Measurements from ENCODE around the gene DCLK2. TPM values are rescaled to one million over a fixed set of nuclear protein-coding genes. Genes with fewer than 3 reads are reported as not detected.
A peak's percentile ranks its signal among the peaks of the same experiment; 100 is the strongest.

The DCLK2 gene
- total and polyA plus RNA-seq, 2 of the 4 experiments (the other 2 are of a cell fraction), result 11.3 to 15.5 TPM

DNA sequence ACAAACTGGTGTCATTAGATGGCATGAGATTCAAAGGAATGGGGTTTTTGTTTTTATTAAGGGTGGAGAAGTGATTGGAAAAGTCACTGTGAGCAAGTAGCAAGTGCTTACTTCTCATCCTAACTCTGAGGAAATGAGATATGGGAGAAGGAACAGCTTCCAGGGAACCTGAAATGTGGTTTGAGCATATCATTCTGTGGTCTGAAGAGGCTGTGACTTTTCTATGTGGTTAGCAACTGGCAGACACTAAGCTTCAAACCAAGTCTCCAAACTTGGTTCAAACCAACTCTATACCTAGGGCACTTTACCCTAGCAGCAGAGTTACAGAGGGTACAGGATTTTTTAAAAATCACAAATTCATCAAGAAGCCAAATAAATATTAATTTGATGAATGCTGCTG is 58.2 kb downstream of the DCLK2 start:
- Histone ChIP-seq H3K9me1 (ENCODE audit: insufficient read depth, low read length) (peaks cover 20% of the 10 kb centered on the region), H3K23ac (ENCODE audit: low read depth, low read length) (peak overlapping the region; percentile 89), H3K14ac (replicated peaks; ENCODE audit: low read depth, low read length) (peak overlapping the region; percentile 82), H3K27ac (ENCODE audit: insufficient read depth, low read length) (peak overlapping the region; percentile 6), H2AK9ac (replicated peaks; ENCODE audit: low read depth, low read length, poor library complexity) (peak overlapping the region; percentile 35), H2BK20ac (ENCODE audit: low read depth, low read length) (peak overlapping the region; percentile 93), H3K4me2 (ENCODE audit: low read depth, low read length) (peak overlapping the region; percentile 18; the same call in 1 of the 2 replicates), H3K27me3 (ENCODE audit: control insufficient read depth, insufficient read depth, low read length) (no peaks in the 10 kb centered on the region), H3K9me3 (ENCODE audit: control insufficient read depth, insufficient read depth, low read length) (no peaks in the 10 kb centered on the region), H3K56ac (ENCODE audit: extremely low read depth, insufficient read depth, low read length) (peak overlapping the region; percentile 39; the same call in 1 of the 2 replicates), H2AK5ac (ENCODE audit: low read depth, low read length) (peak overlapping the region; percentile 77), H3K9ac (ENCODE audit: low read depth, low read length) (peak overlapping the region; percentile 44; the same call in 1 of the 2 replicates), H3K36me3 (ENCODE audit: control insufficient read depth, insufficient read depth, low read length) (no peaks in the 10 kb centered on the region), H3K4ac (ENCODE audit: low read depth, low read length) (peak overlapping the region; percentile 88), H2BK15ac (ENCODE audit: low read depth, low read length) (peak overlapping the region; percentile 68; the same call in 2 of the 3 replicates), H4K20me1 (ENCODE audit: insufficient read depth, low read length) (no peaks in the 10 kb centered on the region), H2AFZ (replicated peaks; ENCODE audit: low read length, poor library complexity) (no peak overlapping the region), H3K4me3 (ENCODE audit: insufficient read depth, low read depth, low read length) (no peak overlapping the region), H4K8ac (ENCODE audit: low read depth in 2 of 2, low read length in 2 of 2) (peak overlapping the region; percentile 44 to 59), H3K79me1 (ENCODE audit: low read depth in 1 of 2, low read length in 2 of 2) (peaks cover 36 to 61% of the 10 kb centered on the region in 2 experiments), H2BK5ac (ENCODE audit: low read depth, low read length, poor library complexity, severe bottlenecking) (peak overlapping the region; percentile 83), H2BK120ac (ENCODE audit: low read depth, low read length) (peak overlapping the region; percentile 93), H3K18ac (ENCODE audit: low read depth, low read length) (peak overlapping the region; percentile 37; the same call in 1 of the 2 replicates), H4K5ac (ENCODE audit: low read depth, low read length) (peak overlapping the region; percentile 64; the same call in 1 of the 2 replicates), H3K4me1 (ENCODE audit: control insufficient read depth, insufficient read depth, low read length) (peaks cover 19% of the 10 kb centered on the region), H4K91ac (ENCODE audit: insufficient read depth, low read depth, low read length) (peak overlapping the region; percentile 87)
- no TSS peak for BruUV-seq (replicated peaks)
- peak; percentile 76 for DNase-seq
- POLR2A ChIA-PET (ENCODE audit: unreplicated experiment), result interaction anchor here (0.6 kb wide), 1 partner anchor 103 kb away, joined by 3 read pairs; no protein-coding TSS in a partner anchor
- in situ Hi-C loops (cut with MboI; ENCODE audit: low sequenced_read_pairs) (no loop called here), dilution Hi-C loops (cut with HindIII; ENCODE audit: low sequenced_read_pairs, unreplicated experiment) (no loop called here), intact Hi-C loops (cut with micrococcal nuclease) (no loop called here)
- CTCF ChIA-PET, result interaction anchor here (0.7 kb wide), 1 partner anchor 10 kb away, joined by 3 read pairs; no protein-coding TSS in a partner anchor
- ATAC-seq (ENCODE audit: low read depth), result no peak; the same call in 1 of the 2 replicates
- TF ChIP-seq MAZ (IDR thresholded peaks at IDR 0.05; ENCODE audit: borderline replicate concordance, low read depth, low read length), result no peak
- no peak for TF ChIP-seq FOS (IDR thresholded peaks at IDR 0.05; ENCODE audit: low read depth, low read length)
- no peak for TF ChIP-seq POLR2A (IDR thresholded peaks at IDR 0.05; ENCODE audit: low read depth, low read length)
- TF ChIP-seq CEBPB (IDR thresholded peaks at IDR 0.05; ENCODE audit: low read depth, low read length), result no peak
- no peak for TF ChIP-seq NFE2L2 (IDR thresholded peaks at IDR 0.05; ENCODE audit: low read depth, low read length)
- no peak for TF ChIP-seq RCOR1 (IDR thresholded peaks at IDR 0.05; ENCODE audit: insufficient replicate concordance, low read length)
- TF ChIP-seq, protein P1, sequence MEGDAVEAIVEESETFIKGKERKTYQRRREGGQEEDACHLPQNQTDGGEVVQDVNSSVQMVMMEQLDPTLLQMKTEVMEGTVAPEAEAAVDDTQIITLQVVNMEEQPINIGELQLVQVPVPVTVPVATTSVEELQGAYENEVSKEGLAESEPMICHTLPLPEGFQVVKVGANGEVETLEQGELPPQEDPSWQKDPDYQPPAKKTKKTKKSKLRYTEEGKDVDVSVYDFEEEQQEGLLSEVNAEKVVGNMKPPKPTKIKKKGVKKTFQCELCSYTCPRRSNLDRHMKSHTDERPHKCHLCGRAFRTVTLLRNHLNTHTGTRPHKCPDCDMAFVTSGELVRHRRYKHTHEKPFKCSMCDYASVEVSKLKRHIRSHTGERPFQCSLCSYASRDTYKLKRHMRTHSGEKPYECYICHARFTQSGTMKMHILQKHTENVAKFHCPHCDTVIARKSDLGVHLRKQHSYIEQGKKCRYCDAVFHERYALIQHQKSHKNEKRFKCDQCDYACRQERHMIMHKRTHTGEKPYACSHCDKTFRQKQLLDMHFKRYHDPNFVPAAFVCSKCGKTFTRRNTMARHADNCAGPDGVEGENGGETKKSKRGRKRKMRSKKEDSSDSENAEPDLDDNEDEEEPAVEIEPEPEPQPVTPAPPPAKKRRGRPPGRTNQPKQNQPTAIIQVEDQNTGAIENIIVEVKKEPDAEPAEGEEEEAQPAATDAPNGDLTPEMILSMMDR (conservative IDR thresholded peaks at IDR 0.05; ENCODE audit: low read depth, low read length), result no peak
- TF ChIP-seq MXI1 (IDR thresholded peaks at IDR 0.05; ENCODE audit: borderline replicate concordance, low read depth, low read length), result no peak
- no peak for TF ChIP-seq RAD21 (IDR thresholded peaks at IDR 0.05; ENCODE audit: low read length)
- TF ChIP-seq CHD1 (IDR thresholded peaks at IDR 0.05; ENCODE audit: low read depth, low read length), result no peak
- no peak for TF ChIP-seq BHLHE40 (IDR thresholded peaks at IDR 0.05; ENCODE audit: low read depth, low read length)
- TF ChIP-seq, protein P2, sequence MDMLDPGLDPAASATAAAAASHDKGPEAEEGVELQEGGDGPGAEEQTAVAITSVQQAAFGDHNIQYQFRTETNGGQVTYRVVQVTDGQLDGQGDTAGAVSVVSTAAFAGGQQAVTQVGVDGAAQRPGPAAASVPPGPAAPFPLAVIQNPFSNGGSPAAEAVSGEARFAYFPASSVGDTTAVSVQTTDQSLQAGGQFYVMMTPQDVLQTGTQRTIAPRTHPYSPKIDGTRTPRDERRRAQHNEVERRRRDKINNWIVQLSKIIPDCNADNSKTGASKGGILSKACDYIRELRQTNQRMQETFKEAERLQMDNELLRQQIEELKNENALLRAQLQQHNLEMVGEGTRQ (IDR thresholded peaks at IDR 0.05; ENCODE audit: low read depth, low read length), result no peak
- TF ChIP-seq, protein P3, sequence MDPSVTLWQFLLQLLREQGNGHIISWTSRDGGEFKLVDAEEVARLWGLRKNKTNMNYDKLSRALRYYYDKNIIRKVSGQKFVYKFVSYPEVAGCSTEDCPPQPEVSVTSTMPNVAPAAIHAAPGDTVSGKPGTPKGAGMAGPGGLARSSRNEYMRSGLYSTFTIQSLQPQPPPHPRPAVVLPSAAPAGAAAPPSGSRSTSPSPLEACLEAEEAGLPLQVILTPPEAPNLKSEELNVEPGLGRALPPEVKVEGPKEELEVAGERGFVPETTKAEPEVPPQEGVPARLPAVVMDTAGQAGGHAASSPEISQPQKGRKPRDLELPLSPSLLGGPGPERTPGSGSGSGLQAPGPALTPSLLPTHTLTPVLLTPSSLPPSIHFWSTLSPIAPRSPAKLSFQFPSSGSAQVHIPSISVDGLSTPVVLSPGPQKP (IDR thresholded peaks at IDR 0.05; ENCODE audit: borderline replicate concordance, low read depth, low read length), result no peak
- no peak for TF ChIP-seq SMC3 (IDR thresholded peaks at IDR 0.05; ENCODE audit: low read depth, low read length)
- no peak for TF ChIP-seq MAFK (IDR thresholded peaks at IDR 0.05; ENCODE audit: low read depth, low read length)
- TF ChIP-seq RFX5 (IDR thresholded peaks at IDR 0.05; ENCODE audit: low read depth, low read length), result no peak

Measured in IMR-90 (cell line).